Heart left ventricle (tissue), 13 donors: ENCODE results near the gene ARHGAP23.

ENCODE experiments used
- POLR2A ChIP-seq, 2 donors: fragments of 450-650 bp; IDR thresholded peaks; one replicate each; pipeline ENCODE4 v1.6.1; 2017; ENCODE audit warnings: antibody characterized with exemption in 2 of 2, mild to moderate bottlenecking in 2 of 2, moderate library complexity in 2 of 2
- TF ChIP-seq, protein P1 (sequence below), 12 donors: fragments of 200-600 bp; sonication (generic) in 4 of 12; IDR thresholded peaks; one replicate each; pipeline versions ENCODE4 v1.5.0 to v1.8.0; 2018 to 2022; ENCODE audit warnings: antibody characterized with exemption in 12 of 12, mild to moderate bottlenecking in 5 of 12
- donor health status: ischemic (EF 13 %, LVEDD 7.1; RV severe dilation, severe dysfunction).
- donor health status: DM: no; HTN: yes; CAD: no.
- donor health status: DM: no; HTN: no; CAD: no.
- donor health status: ischemic (EF 25% LVEDD 6.9; RV normal size, moderate dysfunction).
- donor health status: ischemic (EF 25% LVEDD 5.7; RV mildly dilated, moderate dysfunction).
- donor health status: ischemic (EF 35%, LVEDD 5.7; RV mildly dilated, moderate dysfunction).
- donor health status: nonischemic (EF 11% LVEDD 7.7; RV severe dilation, severe dysfunction).
- donor health status: DM: yes; HTN: yes; CAD: no.
- donor health status: PGD.
- donor health status: ischemic (EF 29% LVEDD 5.4; RV normal size, mild dysfunction).
- donor health status: nonischemic (EF 23%, LVEDD 6.1; RV moderate dilation, normal function).

DNA sequence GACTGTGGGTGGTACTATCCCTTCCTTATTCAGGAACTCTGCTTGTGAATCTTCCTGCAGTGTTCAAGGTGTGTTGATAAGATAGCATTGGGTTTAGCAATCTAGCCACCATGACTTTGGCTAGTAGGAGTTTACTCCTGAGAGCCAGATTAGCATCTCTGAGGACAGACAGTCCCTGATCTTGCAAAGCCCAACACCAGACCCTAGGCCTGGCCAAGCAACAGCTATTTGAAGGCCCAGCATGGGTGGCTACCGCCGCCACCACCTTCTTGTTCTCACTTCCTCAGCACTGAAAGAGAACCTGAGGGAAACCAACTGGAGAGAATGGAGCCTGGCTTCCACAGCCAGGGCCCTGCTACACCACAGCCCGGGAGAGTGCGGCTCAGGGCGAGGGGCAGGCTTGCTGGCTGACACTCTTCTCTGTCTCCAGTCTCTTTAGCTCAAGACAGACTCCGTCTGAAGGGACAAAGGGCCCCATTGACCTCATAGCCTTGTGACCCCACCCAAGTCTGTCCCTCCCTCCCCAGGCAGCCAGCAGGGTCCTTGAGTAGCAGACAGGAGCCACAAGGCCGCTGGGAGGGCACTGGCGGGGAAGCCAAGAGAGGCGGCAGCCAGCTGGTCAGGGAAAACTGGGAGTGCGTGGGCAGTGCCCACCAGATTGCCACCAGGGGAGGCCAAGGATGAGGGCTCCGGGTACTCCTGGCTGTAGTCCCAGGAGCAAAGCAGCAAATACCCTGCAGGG is 10.9 kb upstream of the ARHGAP23 start:
- TF ChIP-seq, protein P1, sequence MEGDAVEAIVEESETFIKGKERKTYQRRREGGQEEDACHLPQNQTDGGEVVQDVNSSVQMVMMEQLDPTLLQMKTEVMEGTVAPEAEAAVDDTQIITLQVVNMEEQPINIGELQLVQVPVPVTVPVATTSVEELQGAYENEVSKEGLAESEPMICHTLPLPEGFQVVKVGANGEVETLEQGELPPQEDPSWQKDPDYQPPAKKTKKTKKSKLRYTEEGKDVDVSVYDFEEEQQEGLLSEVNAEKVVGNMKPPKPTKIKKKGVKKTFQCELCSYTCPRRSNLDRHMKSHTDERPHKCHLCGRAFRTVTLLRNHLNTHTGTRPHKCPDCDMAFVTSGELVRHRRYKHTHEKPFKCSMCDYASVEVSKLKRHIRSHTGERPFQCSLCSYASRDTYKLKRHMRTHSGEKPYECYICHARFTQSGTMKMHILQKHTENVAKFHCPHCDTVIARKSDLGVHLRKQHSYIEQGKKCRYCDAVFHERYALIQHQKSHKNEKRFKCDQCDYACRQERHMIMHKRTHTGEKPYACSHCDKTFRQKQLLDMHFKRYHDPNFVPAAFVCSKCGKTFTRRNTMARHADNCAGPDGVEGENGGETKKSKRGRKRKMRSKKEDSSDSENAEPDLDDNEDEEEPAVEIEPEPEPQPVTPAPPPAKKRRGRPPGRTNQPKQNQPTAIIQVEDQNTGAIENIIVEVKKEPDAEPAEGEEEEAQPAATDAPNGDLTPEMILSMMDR (IDR thresholded peaks at IDR 0.05), result no peak
- no peak for TF ChIP-seq POLR2A (IDR thresholded peaks at IDR 0.05)
